OCI-LY3 (cell line): ENCODE data around the gene PIEZO1.

Experiments used
- H2AFZ ChIP-seq: fragments of 200-600, 300-600 bp; shearing (Covaris generic); 2 replicates; pipeline ENCODE4 v1.6.0; 2014; ENCODE audit warnings: antibody characterized with exemption, low read depth, low read length
- H3K27ac ChIP-seq: fragments of 200-600, 300-600 bp; sonication (generic); 2 replicates; pipeline ENCODE4 v1.5.1; 2014; ENCODE audit warnings: mild to moderate bottlenecking, low read length, moderate library complexity, mixed read lengths
- H3K27me3 ChIP-seq: fragments of 200-600, 300-600 bp; sonication (generic); 2 replicates; pipeline ENCODE4 v1.6.1; 2014; ENCODE audit warnings: low read depth, low read length, mixed read lengths
- H3K36me3 ChIP-seq: fragments of 200-600, 300-600 bp; sonication (generic); replicated peaks from 2 replicates; pipeline ENCODE3; 2014; ENCODE audit warnings: low read depth, low read length, mixed read lengths
- H3K4me1 ChIP-seq: fragments of 300-600, 200-600 bp; sonication (generic); 2 replicates; pipeline ENCODE4 v1.6.1; 2014; ENCODE audit warnings: low read length, mixed read lengths
- H3K4me2 ChIP-seq: fragments of 200-600, 300-600 bp; sonication (generic); 2 replicates; pipeline ENCODE4 v1.6.1; 2014; ENCODE audit warnings: low read length, mixed read lengths
- H3K4me3 ChIP-seq: fragments of 300-600, 200-600 bp; sonication (generic); 2 replicates; pipeline ENCODE4 v1.5.1; 2014; ENCODE audit warnings: antibody characterized with exemption, mild to moderate bottlenecking, low read length, moderate library complexity
- H3K79me2 ChIP-seq: fragments of 300-600, 200-600 bp; shearing (Covaris generic); 2 replicates; pipeline ENCODE4 v1.6.1; 2014; ENCODE audit warnings: mild to moderate bottlenecking, low read length, mixed read lengths
- H3K9ac ChIP-seq: fragments of 300-600, 200-600 bp; shearing (Covaris generic); 2 replicates; pipeline ENCODE4 v1.6.0; 2014; ENCODE audit warnings: mild to moderate bottlenecking, low read length, moderate library complexity
- H3K9me3 ChIP-seq: fragments of 200-600, 300-600 bp; shearing (Covaris generic); 2 replicates; pipeline ENCODE4 v1.6.1; 2014; ENCODE audit warnings: low read length, mixed read lengths; ENCODE audit not compliant: insufficient read depth
- H4K20me1 ChIP-seq: fragments of 200-600, 300-600 bp; sonication (generic); 2 replicates; pipeline ENCODE4 v1.6.1; 2016; ENCODE audit warnings: low read length, mixed read lengths; ENCODE audit not compliant: insufficient read depth
- EZH2phosphoT487 ChIP-seq: fragments of 200-600 bp; shearing (Covaris generic); IDR thresholded peaks from 2 replicates; pipeline ENCODE4 v1.6.1; 2018; ENCODE audit warnings: antibody characterized with exemption, mixed run types, low read depth
- TF ChIP-seq, protein P1 (sequence below): fragments of 200-600, 300-600 bp; sonication (generic); IDR thresholded peaks from 2 replicates; pipeline ENCODE4 v1.5.1; 2014; ENCODE audit warnings: antibody characterized with exemption, low read length, low read depth

Gene PIEZO1

DNA sequence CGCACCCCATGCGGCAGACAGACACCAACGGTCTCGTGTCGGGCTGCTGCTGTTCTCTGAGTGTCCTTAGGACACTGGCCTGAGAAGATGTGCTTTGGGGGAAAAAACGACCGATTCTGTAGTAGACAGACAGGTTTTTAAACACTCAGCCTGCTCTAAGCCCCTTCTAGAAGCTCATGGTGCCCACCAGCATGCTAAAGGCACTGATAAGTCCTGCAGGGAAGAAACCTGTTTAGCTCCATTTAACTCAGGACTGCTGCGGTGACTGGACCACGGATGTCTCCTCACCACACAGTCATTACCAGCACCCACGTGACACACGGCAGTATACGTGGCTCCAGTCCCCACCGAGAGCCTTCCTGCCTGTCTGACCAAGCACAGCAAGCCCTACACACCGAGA, 45.8 kb upstream of the PIEZO1 start:
- Histone ChIP-seq H3K27me3 (no peaks in the 10 kb centered on the region), H4K20me1 (no peaks in the 10 kb centered on the region; the same call in 1 of the 2 replicates), H3K36me3 (no peaks in the 10 kb centered on the region), H3K27ac (no peak overlapping the region), H3K4me1 (peaks cover 5% of the 10 kb centered on the region; the same call in 1 of the 2 replicates), H3K79me2 (no peaks in the 10 kb centered on the region), H3K9me3 (no peaks in the 10 kb centered on the region), H3K9ac (no peak overlapping the region), H3K4me2 (no peak overlapping the region), H2AFZ (no peak overlapping the region), H3K4me3 (no peak overlapping the region)
- TF ChIP-seq, protein P1, sequence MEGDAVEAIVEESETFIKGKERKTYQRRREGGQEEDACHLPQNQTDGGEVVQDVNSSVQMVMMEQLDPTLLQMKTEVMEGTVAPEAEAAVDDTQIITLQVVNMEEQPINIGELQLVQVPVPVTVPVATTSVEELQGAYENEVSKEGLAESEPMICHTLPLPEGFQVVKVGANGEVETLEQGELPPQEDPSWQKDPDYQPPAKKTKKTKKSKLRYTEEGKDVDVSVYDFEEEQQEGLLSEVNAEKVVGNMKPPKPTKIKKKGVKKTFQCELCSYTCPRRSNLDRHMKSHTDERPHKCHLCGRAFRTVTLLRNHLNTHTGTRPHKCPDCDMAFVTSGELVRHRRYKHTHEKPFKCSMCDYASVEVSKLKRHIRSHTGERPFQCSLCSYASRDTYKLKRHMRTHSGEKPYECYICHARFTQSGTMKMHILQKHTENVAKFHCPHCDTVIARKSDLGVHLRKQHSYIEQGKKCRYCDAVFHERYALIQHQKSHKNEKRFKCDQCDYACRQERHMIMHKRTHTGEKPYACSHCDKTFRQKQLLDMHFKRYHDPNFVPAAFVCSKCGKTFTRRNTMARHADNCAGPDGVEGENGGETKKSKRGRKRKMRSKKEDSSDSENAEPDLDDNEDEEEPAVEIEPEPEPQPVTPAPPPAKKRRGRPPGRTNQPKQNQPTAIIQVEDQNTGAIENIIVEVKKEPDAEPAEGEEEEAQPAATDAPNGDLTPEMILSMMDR: no peak
- TF ChIP-seq EZH2phosphoT487: no peak

DNA sequence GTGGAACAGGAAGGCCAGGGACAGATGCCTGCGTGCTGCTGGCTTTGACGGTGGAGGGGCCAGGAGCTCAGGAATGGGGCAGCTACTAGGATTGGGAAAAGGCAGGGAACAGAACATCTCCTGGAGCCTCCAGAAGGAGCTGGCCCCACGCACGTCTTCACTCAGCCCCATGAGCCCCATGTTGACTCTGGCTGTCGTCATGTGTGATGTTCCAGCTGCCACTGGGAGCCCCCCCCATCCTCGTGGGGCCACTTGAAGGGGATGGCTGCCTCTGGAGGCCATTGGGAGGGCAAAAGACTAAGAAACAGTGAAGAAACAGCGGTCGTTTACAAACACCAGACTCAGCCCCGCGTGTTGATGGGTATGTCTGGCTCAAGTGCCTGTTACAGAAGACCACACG, 45.2 kb upstream of the PIEZO1 start:
- no peaks in the 10 kb centered on the region for H3K79me2 ChIP-seq
- H4K20me1 ChIP-seq: no peaks in the 10 kb centered on the region; the same call in 1 of the 2 replicates
- no peak overlapping the region for H2AFZ ChIP-seq
- no peaks in the 10 kb centered on the region for H3K36me3 ChIP-seq
- no peak overlapping the region for H3K4me3 ChIP-seq
- no peak overlapping the region for H3K27ac ChIP-seq
- H3K9me3 ChIP-seq: no peaks in the 10 kb centered on the region
- H3K4me1 ChIP-seq: peaks cover 5% of the 10 kb centered on the region; the same call in 1 of the 2 replicates
- no peak for TF ChIP-seq EZH2phosphoT487
- TF ChIP-seq, protein P1: no peak
- H3K9ac ChIP-seq: no peak overlapping the region
- no peak overlapping the region for H3K4me2 ChIP-seq
- no peaks in the 10 kb centered on the region for H3K27me3 ChIP-seq

DNA sequence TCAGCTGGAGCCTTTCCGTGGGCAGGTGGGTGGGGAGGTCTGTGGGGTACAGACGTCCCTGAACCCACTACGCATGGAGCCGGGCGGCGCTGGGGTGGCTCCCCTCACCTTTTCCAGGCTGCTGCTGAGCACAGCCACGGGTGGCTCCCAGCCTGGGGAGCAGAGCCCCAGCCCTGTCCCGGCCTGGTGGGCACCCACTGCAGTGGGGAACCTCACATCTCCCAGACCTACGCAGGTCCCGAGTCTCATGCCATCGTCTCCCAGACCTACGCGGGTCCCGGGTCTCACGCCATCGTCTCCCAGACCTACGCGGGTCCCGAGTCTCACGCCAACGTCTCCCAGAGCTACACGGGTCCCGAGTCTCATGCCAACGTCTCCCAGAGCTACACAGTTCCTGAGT, 43.7 kb upstream of the PIEZO1 start:
- Histone ChIP-seq H3K4me1 (peaks cover 5% of the 10 kb centered on the region; the same call in 1 of the 2 replicates), H3K36me3 (no peaks in the 10 kb centered on the region), H4K20me1 (no peaks in the 10 kb centered on the region; the same call in 1 of the 2 replicates), H3K9me3 (no peaks in the 10 kb centered on the region), H3K79me2 (no peaks in the 10 kb centered on the region), H2AFZ (no peak overlapping the region), H3K27me3 (no peaks in the 10 kb centered on the region), H3K9ac (no peak overlapping the region), H3K4me3 (no peak overlapping the region), H3K27ac (no peak overlapping the region), H3K4me2 (no peak overlapping the region)
- TF ChIP-seq EZH2phosphoT487: no peak
- TF ChIP-seq, protein P1: no peak

DNA sequence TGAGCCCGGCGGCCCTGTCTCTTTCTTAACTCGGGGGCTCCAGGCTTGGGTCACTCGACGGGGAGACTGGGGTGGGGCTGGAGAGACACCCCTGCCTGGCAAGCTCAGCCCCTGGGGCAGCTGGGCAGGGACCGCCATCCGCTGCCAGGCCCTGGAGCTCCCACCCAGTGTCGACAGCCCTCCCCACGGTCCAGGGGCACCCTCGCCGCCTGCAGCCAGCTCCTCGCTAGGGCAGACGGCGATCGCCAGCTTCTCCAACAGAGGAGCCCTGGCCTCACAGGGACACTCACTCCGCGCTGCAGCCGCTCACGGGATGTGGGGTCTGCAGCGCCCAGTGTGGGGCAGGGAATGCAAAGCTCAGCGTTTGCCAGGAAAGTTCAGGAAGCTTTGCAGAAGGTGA, 42.7 kb upstream of the PIEZO1 start:
- Histone ChIP-seq H3K4me3 (no peak overlapping the region), H2AFZ (no peak overlapping the region), H4K20me1 (no peaks in the 10 kb centered on the region; the same call in 1 of the 2 replicates), H3K36me3 (no peaks in the 10 kb centered on the region), H3K27me3 (no peaks in the 10 kb centered on the region), H3K9me3 (no peaks in the 10 kb centered on the region), H3K9ac (no peak overlapping the region), H3K79me2 (no peaks in the 10 kb centered on the region), H3K4me2 (no peak overlapping the region), H3K27ac (no peak overlapping the region), H3K4me1 (peaks cover 5% of the 10 kb centered on the region; the same call in 1 of the 2 replicates)
- TF ChIP-seq, protein P1: no peak
- TF ChIP-seq EZH2phosphoT487: no peak
